Measurements from ENCODE around the gene ARGLU1. TPM values are rescaled to one million over a fixed set of nuclear protein-coding genes. Genes with fewer than 3 reads are reported as not detected.

Gene ARGLU1
- total RNA-seq, 1 experiment from 2014 or later = 115 TPM

DNA sequence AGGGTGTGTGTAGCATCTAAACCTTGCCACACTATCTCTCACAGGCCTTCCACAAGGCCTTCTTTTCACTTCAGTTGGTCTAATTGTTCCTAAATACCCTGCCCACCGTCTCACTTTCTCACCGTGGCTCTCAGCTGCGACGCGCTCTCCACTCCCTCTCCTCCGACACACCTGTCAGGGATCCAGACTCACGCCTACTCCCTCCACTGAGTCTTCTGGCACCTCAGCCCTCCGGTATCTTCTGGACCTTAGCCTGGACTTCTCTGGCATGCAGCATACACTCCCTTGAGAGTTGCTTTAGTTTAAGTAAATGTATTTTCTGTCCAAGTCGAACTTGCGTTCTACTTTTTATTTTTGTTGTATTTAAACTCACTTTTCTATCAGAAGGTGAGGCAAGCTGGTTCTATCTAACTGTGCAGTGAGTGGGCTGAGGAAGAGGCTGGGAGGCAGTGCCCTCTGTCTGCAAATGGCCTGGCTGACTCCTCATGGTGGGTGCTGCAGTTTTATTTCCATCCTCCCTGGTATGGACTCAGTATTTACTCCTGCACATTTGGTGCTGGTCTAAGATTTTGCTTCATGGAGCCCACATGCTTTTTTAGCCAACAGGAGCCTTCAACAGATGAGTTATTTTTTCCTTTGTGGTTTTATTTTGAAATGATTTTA lies 28.5 kb upstream of the ARGLU1 start (continued):
- TF ChIP-seq NFATC4 (CRISPR knock-in tag; IDR thresholded peaks at IDR 0.05) (no peak), ATF1 (CRISPR knock-in tag; IDR thresholded peaks at IDR 0.05) (no peak), NFYB (CRISPR knock-in tag; conservative IDR thresholded peaks at IDR 0.05; ENCODE audit: low read depth) (no peak)
- TF ChIP-seq, protein P1, sequence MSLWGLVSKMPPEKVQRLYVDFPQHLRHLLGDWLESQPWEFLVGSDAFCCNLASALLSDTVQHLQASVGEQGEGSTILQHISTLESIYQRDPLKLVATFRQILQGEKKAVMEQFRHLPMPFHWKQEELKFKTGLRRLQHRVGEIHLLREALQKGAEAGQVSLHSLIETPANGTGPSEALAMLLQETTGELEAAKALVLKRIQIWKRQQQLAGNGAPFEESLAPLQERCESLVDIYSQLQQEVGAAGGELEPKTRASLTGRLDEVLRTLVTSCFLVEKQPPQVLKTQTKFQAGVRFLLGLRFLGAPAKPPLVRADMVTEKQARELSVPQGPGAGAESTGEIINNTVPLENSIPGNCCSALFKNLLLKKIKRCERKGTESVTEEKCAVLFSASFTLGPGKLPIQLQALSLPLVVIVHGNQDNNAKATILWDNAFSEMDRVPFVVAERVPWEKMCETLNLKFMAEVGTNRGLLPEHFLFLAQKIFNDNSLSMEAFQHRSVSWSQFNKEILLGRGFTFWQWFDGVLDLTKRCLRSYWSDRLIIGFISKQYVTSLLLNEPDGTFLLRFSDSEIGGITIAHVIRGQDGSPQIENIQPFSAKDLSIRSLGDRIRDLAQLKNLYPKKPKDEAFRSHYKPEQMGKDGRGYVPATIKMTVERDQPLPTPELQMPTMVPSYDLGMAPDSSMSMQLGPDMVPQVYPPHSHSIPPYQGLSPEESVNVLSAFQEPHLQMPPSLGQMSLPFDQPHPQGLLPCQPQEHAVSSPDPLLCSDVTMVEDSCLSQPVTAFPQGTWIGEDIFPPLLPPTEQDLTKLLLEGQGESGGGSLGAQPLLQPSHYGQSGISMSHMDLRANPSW (CRISPR knock-in tag; conservative IDR thresholded peaks at IDR 0.05; ENCODE audit: low read depth) = no peak

DNA sequence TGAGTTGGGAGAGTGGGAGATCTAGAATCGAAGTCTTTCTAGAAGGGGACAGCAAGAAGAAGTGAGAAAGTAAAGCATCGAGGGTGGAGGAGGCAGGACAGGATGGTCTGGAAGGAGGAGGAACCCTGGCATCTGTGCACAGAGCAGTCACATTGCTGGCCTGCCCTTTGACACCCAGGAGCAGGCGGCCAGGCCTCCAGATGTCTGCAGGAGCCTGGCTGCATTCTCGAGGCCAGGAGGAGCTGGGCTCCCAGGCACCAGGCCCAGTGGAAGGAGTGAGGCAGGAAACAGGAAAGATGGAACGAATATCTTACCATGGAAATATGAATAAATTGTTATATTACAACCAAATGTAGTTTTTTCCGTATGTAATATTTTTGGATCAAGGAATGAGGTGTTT lies 27.7 kb upstream of the ARGLU1 start:
- ATAC-seq (0 out of 2 replicates have a peak, but pooled peaks have one; percentile 22), DNase-seq (ENCODE audit: low spot score) (no peak)
- Mint-ChIP-seq H3K27me3 (ENCODE audit: low read depth) (no peaks in the 10 kb centered on the region), H3K36me3 (no peaks in the 10 kb centered on the region), H3K4me1 (no peaks in the 10 kb centered on the region), H3K4me3 (no peak overlapping the region), H3K9me3 (no peaks in the 10 kb centered on the region), H3K27ac (no peak overlapping the region)
- TF ChIP-seq ZBTB21 (CRISPR knock-in tag; IDR thresholded peaks at IDR 0.05; ENCODE audit: borderline replicate concordance) = no peak
- no peak for TF ChIP-seq SOX15 (CRISPR knock-in tag; IDR thresholded peaks at IDR 0.05)
- no peak for TF ChIP-seq TCF7 (CRISPR knock-in tag; IDR thresholded peaks at IDR 0.05; ENCODE audit: low read depth)
- TF ChIP-seq MXD4 (CRISPR knock-in tag; IDR thresholded peaks at IDR 0.05; ENCODE audit: borderline replicate concordance) = no peak
- POLR2A ChIA-PET = no interaction called here
- CTCF ChIA-PET = interaction anchor here (1.2 kb wide), 1 partner anchor 25 kb away, joined by 7 read pairs; no protein-coding TSS in a partner anchor

DNA sequence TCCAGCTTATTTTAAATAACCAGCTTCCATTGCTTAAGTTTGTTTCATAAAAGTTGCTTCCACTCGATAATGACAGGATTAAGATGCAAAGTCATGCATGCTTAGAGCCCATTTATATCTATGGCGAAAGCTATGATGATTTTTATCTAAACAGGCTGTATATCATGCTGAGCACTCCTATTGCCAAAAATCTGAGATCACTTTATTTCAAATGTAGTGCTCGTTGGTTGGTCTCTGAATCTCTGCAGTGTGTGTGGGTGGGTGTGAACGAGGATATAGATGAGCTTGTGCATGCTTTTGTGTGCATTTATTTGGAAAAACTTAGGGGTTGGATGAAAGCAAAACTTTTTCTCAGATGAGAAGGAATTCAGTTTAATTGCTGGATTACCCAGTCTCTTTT lies 27.0 kb upstream of the ARGLU1 start:
- CTCF ChIA-PET = interaction anchor here (1.2 kb wide), 1 partner anchor 26 kb away, joined by 7 read pairs; no protein-coding TSS in a partner anchor
- TF ChIP-seq GRHL2 (CRISPR knock-in tag; IDR thresholded peaks at IDR 0.05; ENCODE audit: insufficient replicate concordance, severe bottlenecking) (no peak), ZNF232 (CRISPR knock-in tag; IDR thresholded peaks at IDR 0.05) (no peak), ZNF219 (CRISPR knock-in tag; IDR thresholded peaks at IDR 0.05; ENCODE audit: borderline replicate concordance) (no peak), ZNF396 (CRISPR knock-in tag; IDR thresholded peaks at IDR 0.05; ENCODE audit: borderline replicate concordance) (no peak), TEAD1 (CRISPR knock-in tag; IDR thresholded peaks at IDR 0.05) (no peak), MXD4 (CRISPR knock-in tag; IDR thresholded peaks at IDR 0.05; ENCODE audit: borderline replicate concordance) (no peak), SOX15 (CRISPR knock-in tag; IDR thresholded peaks at IDR 0.05) (no peak), NFYB (CRISPR knock-in tag; conservative IDR thresholded peaks at IDR 0.05; ENCODE audit: low read depth) (no peak), CBFB (CRISPR knock-in tag; IDR thresholded peaks at IDR 0.05; ENCODE audit: low read depth) (no peak), ZNF121 (CRISPR knock-in tag; IDR thresholded peaks at IDR 0.05) (no peak)
- TF ChIP-seq, protein P2, sequence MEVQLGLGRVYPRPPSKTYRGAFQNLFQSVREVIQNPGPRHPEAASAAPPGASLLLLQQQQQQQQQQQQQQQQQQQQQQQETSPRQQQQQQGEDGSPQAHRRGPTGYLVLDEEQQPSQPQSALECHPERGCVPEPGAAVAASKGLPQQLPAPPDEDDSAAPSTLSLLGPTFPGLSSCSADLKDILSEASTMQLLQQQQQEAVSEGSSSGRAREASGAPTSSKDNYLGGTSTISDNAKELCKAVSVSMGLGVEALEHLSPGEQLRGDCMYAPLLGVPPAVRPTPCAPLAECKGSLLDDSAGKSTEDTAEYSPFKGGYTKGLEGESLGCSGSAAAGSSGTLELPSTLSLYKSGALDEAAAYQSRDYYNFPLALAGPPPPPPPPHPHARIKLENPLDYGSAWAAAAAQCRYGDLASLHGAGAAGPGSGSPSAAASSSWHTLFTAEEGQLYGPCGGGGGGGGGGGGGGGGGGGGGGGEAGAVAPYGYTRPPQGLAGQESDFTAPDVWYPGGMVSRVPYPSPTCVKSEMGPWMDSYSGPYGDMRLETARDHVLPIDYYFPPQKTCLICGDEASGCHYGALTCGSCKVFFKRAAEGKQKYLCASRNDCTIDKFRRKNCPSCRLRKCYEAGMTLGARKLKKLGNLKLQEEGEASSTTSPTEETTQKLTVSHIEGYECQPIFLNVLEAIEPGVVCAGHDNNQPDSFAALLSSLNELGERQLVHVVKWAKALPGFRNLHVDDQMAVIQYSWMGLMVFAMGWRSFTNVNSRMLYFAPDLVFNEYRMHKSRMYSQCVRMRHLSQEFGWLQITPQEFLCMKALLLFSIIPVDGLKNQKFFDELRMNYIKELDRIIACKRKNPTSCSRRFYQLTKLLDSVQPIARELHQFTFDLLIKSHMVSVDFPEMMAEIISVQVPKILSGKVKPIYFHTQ (CRISPR knock-in tag; IDR thresholded peaks at IDR 0.05) = no peak
- TF ChIP-seq, protein P3, sequence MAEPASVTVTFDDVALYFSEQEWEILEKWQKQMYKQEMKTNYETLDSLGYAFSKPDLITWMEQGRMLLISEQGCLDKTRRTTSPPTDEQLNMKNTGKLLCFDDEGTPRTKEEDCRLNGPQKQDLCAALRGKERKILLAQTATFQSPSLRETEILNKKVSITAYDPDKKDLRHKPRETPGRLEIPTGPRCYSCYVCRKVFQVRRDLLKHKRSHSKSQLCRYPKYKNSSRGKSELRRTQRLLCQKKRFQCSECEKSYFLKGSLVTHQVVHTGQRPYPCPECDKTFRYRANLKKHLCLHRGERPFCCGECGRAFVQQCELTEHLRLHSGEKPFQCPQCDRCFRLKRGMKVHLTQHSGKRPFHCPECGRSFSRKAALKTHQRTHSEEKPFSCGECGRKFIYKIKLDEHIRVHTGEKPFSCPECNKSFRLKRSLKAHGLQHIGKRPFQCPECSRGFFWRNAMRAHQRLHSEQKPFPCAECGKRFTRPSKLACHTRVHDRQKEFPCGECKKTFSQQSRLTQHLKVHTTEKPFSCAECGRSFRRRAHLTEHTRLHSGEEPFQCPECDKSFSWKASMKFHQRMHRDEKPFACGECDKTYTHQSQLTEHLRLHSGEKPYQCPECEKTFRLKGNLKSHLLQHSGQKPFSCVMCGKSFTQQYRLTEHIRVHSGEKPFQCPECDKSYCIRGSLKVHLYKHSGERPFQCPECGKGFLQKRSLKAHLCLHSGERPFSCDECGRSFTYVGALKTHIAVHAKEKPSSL (CRISPR knock-in tag; conservative IDR thresholded peaks at IDR 0.05) = no peak
- TF ChIP-seq, protein P4, sequence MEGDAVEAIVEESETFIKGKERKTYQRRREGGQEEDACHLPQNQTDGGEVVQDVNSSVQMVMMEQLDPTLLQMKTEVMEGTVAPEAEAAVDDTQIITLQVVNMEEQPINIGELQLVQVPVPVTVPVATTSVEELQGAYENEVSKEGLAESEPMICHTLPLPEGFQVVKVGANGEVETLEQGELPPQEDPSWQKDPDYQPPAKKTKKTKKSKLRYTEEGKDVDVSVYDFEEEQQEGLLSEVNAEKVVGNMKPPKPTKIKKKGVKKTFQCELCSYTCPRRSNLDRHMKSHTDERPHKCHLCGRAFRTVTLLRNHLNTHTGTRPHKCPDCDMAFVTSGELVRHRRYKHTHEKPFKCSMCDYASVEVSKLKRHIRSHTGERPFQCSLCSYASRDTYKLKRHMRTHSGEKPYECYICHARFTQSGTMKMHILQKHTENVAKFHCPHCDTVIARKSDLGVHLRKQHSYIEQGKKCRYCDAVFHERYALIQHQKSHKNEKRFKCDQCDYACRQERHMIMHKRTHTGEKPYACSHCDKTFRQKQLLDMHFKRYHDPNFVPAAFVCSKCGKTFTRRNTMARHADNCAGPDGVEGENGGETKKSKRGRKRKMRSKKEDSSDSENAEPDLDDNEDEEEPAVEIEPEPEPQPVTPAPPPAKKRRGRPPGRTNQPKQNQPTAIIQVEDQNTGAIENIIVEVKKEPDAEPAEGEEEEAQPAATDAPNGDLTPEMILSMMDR (IDR thresholded peaks at IDR 0.05) = no peak
- TF ChIP-seq, protein P5, sequence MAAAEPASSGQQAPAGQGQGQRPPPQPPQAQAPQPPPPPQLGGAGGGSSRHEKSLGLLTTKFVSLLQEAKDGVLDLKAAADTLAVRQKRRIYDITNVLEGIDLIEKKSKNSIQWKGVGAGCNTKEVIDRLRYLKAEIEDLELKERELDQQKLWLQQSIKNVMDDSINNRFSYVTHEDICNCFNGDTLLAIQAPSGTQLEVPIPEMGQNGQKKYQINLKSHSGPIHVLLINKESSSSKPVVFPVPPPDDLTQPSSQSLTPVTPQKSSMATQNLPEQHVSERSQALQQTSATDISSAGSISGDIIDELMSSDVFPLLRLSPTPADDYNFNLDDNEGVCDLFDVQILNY (CRISPR knock-in tag; IDR thresholded peaks at IDR 0.05) = no peak
- TF ChIP-seq, protein P6, sequence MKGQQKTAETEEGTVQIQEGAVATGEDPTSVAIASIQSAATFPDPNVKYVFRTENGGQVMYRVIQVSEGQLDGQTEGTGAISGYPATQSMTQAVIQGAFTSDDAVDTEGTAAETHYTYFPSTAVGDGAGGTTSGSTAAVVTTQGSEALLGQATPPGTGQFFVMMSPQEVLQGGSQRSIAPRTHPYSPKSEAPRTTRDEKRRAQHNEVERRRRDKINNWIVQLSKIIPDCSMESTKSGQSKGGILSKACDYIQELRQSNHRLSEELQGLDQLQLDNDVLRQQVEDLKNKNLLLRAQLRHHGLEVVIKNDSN (CRISPR knock-in tag; IDR thresholded peaks at IDR 0.05) = no peak

More for the DNA sequence above, 27.0 kb upstream of the ARGLU1 start:
- no peaks in the 10 kb centered on the region for H3K27me3 Mint-ChIP-seq (ENCODE audit: low read depth)
- no peak overlapping the region for H3K27ac Mint-ChIP-seq
- ATAC-seq = no peak
- no peaks in the 10 kb centered on the region for H3K4me1 Mint-ChIP-seq
- H3K9me3 Mint-ChIP-seq = no peaks in the 10 kb centered on the region
- no peak overlapping the region for H3K4me3 Mint-ChIP-seq
- DNase-seq (ENCODE audit: low spot score) = no peak
- H3K36me3 Mint-ChIP-seq = no peaks in the 10 kb centered on the region
- POLR2A ChIA-PET = no interaction called here

Measured in WTC11 (cell line).